Ammon's horn (tissue), 1 donor: ENCODE results near the gene S100A3.

Experiments
- DNase-seq: peaks from one replicate; pipeline ENCODE4 v3.0.0-alpha.2; 2016; ENCODE audit warnings: low spot score

S100A3 gene

GRCh38 chr1:153509729-153510354 lies 39.2 kb downstream of the S100A3 start:
- DNase-seq = peak; percentile 28

DNA sequence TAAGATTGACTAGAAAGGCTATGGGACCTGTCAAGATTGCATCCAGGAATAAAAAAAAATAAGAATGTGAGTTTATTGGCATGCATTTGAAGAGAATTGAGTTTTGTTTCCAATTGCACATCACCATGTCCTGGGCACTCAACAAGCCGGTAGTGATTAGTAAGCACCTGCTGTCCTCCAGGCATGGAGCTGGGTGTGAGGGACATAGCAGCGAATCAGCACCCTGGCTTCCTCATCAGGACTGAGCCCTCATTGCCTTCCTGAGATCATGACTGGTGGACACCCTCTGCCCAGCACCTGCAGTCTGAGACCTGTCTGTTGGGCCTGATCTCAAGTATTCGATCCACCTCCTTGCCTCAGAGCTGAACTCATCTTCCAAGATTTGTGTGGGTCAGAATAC lies 40.0 kb downstream of the S100A3 start:
- DNase-seq = no peak

GRCh38 chr1:153507926-153508583 lies 41.0 kb downstream of the S100A3 start:
- DNase-seq = no peak

DNA sequence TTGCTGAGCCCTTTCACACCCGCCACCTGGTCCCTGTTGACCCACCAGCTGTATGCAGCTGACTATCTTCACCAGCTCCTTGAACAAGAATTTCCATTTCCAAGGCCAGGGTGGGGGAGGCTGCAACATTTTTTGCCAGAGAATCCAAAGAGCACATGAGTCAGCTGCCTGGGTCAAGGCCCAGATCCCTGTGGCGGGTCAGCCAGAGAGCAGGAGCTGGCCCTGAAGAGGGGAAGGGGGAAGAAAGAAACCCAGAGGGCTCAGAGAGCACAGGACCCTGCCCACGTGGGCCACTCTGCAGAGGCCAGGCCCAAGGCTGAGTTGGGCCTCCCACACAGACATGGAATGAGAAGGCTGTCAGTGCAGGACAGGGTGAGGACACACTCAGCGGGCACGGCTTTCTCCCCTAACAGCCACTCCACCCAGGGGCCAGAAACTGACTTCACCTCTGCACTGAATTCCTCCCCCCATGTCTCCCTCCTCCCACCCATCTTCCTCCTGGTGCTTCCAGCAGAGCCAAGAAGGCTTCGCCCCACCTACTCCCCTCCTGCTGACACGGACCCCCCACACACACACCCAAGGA lies 42.1 kb downstream of the S100A3 start:
- DNase-seq = no peak

GRCh38 chr1:153506386-153506785 lies 42.7 kb downstream of the S100A3 start:
- DNase-seq = no peak

DNA sequence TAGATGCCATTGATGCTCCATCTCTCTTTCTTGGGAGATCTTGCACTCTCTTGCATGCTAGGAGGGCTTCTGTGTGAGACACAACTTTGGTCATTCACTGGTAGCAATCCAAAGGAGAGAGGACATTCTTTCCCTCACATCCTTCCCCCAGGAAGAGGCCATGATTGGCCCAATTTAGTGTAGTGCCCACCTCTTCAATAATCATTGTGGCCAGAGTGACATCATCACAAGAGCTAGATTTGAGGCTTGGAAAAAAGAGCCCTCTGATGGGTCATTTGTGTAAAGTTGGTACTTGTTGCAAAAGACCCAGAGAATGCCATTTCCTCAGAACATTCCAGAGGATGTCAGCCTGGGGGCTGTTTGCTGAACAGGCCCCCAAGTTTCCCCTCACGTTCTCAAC lies 43.5 kb downstream of the S100A3 start:
- DNase-seq = no peak

GRCh38 chr1:153503766-153504165 lies 45.3 kb downstream of the S100A3 start:
- no peak for DNase-seq

DNA sequence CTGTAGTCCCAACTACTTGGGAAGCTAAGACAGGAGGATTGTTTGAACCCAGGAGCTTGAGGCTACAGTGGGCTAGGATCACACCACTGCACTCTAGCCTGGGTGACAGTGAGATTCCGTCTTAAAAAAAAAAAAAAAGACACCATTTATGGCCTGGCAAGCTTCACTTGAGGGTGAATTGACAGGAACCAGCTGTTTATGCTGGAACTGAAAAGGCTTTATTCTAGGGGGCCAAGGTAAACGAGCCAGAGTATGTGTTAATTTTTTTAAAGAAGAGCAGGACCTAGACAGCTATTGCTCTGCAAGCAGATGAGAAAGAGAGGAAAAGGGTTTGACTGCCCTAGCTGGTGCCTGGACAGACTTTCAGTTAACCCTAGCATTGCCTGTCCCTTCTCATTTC lies 50.3 kb downstream of the S100A3 start:
- DNase-seq = no peak
